ENCODE measurements around the gene MEX3C.

Gene MEX3C

DNA sequence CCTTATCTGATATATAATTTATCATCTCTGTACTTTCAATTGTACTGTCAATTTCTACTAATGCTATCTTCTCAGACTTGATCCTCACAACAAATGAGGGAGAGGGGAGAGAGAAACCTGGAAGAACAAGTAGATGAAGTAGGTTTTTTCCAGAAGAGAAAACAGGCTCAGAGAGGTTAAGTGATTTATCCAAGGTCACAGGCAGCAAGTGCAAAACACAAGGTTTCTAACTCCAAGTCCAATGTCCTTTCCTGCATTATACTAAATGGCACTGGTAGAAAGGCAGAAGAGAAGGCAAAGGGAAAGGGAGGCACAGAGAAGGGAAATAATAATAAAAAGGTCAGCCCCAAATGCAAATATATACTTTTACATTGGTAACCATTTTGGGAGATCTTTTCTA is 7.5 kb downstream of the MEX3C start:
- no peak for DNase-seq

DNA sequence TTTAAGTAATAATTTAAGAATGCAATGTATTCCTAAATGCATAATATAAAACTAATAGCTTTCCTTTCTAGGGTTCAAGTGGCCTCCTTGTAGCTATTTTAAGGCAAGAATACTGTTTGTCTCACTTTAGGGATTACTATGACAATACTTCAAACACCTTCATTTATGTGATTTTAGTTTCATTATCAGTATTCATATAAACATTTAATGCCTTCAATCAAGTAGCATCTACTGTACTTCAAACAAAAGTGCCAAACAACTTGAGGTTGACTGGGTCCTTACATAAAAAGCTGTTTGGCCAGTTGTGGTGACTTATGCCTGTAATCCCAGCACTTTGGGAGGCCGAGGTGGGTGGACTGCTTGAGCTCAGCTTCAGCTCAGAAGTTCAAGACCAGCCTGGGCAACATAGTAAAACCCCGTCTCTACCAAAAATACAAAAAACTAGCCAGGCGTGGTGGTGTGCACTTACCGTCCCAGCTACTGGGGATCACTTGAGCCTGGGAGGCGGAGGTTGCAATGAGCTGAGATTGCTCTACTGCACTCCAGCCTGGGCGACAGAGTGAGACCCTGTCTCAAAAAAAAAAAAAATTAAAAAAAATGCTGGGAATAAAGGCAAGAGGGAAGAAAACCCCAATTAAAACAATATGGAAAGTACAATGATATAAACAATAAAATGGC is 9.3 kb downstream of the MEX3C start:
- DNase-seq: no peak

GRCh38 chr18:51185075-51185474 is 12.4 kb downstream of the MEX3C start:
- no peak for DNase-seq

- DNase-seq: no peak
These were observed 13.4 kb downstream of the MEX3C start for GRCh38 chr18:51184091-51184457.

DNA sequence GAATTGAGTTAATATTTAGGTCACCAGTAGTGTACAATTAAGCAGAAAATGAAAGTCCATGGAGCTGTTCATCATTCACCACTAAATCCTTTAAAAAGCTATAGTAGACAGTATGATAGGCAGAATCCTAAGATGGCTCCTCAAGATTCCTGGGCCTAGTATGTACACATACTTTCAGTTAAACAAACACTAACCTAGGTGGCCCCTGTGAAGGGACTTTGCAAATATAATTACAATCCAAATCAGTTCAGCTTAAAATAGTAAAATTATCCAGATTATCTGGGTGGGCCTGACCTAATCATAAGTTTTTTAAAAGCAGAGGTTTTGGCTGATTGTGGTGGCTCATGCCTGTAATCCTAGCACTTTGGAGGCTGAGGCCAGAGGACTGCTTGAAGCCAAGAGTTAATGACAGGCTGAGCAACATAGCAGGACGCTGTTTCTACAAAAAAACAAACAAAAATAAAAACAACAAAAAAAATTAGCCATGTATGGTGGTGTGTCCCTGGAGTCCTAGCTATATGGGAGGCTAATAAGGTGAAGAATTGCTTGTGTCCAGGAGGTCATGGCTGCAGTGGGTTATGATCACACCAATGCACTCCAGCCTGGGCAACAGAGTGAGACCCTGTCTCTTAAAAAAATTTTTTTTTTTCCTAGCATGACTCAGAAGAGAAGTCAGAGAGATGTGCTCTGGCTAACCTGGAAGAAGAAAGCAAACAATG is 13.9 kb downstream of the MEX3C start:
- no peak for DNase-seq

DNA sequence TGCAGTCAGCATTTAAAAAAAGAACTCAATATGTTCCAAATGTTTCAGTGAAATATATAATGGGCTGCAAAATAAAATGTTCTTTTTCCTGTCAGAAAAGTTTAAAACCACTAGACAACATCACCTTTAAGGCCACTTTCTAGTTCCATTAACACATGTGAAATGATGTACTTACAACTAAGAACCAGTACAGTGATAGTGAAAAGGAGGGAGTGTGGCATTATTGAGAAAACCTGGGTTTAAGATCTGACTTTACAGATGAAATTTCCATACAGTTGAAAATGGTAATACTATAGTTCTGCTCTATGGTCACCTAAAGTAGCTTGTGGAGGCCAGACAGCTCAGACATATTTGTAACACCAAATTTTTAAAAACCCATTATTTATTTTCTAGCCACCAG is 14.7 kb downstream of the MEX3C start:
- no peak for DNase-seq

GRCh38 chr18:51171625-51172259 is 25.7 kb downstream of the MEX3C start:
- DNase-seq: no peak

- no peak for DNase-seq
These were observed 26.3 kb downstream of the MEX3C start for GRCh38 chr18:51171223-51171622.

DNA sequence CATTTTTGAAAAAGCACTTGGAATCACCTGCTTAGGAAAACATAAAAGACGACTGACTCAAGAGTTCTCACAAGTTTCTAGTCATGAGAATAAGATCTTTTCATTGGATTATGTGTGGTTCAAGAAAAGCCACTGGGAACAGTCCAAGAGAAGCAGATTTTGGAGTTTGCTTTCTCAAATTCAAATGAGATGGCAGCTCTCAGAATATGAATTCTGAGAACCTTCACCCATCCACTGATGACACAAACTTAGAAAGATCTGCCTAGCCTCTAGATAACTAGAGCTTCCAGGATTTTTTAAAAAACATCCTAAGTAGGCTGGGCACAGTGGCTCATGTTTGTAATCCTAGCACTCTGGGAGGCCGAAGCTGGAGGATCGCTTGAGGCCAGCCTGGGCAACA is 26.8 kb downstream of the MEX3C start:
- no peak for DNase-seq

DNA sequence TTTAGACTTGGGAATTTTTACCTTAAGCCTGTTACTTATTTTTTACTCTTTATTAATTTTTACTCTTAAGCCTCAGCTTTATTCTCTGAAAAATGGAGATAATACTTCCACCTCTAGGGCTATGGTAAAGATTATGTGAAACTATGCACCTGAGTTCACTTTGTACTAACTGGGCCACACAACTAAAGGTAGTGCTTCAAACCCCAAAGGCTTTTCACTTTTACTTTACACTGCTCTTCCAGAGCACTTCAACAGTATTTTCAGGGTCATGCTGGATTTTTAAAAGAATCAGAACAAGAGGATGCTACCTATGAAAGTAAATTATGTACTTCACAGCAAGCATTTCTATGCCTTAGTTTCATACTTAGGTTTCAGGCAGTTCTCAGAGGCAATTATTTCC is 27.8 kb downstream of the MEX3C start:
- no peak for DNase-seq

GRCh38 chr18:51168960-51169662 is 28.4 kb downstream of the MEX3C start:
- no peak for DNase-seq

GRCh38 chr18:51168026-51168742 is 29.3 kb downstream of the MEX3C start:
- no peak for DNase-seq

DNA sequence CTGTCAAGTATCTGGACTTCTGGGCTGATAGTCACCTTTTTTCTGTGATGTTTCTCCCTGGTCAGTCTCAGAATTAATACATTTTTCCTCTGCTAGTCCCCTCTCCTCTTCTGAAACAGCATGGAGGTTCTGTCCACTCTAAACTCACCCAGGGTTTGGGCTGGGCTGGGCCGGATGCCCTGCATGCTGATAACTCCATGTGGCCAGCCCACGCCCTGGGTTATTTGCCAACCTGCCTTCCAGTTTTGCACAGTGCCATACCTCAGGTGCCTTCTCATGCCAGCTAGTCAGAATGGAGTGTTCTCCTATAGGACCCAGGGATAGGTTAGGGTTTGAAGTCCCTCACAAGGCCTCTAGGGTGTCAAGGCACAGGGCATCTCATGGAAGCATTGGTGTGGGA is 32.2 kb downstream of the MEX3C start:
- DNase-seq: no peak

GRCh38 chr18:51164761-51165281 is 32.7 kb downstream of the MEX3C start:
- DNase-seq: no peak

- DNase-seq: no peak
These were observed 33.1 kb downstream of the MEX3C start for GRCh38 chr18:51164342-51164741.

- no peak for DNase-seq
These were observed 33.9 kb downstream of the MEX3C start for GRCh38 chr18:51163543-51163942.

DNA sequence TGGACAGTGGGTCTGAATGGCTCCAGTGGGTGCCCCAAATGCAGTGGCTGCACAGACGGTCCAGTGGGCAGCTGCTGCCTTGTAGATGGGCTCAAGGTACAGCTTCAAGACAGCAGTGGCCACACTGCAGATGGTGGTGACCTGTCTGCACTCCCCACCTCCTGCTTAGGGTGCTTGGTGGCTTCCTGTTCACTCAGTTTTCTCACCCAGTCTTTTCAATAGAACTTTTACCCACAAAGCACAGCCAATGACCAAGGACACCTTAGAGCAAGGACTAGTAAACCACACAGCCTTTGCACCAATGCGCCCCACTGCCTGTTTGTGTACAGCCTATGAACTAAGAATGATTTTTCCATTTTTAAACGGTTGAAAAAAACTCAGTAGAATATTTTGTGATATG is 34.9 kb downstream of the MEX3C start:
- DNase-seq: no peak

- DNase-seq: no peak
These were observed 36.8 kb downstream of the MEX3C start for GRCh38 chr18:51160646-51161045.

- DNase-seq: no peak
These were observed 40.3 kb downstream of the MEX3C start for GRCh38 chr18:51157215-51157614.

- DNase-seq: no peak
These were observed 42.9 kb downstream of the MEX3C start for GRCh38 chr18:51154431-51155063.

GRCh38 chr18:51153659-51154371 is 43.7 kb downstream of the MEX3C start:
- peak; percentile 62 for DNase-seq

All from stimulated activated CD4-positive, alpha-beta T cell treated with anti-CD3 and anti-CD28 coated beads, Interleukin-15, amount 100 ng/mL, for 24 hours (primary cell).